Liver (tissue), 9 donors: ENCODE measurements around the gene NUDCD2. TPM values are rescaled to one million over a fixed set of nuclear protein-coding genes. Genes with fewer than 3 reads are reported as not detected.
"Not testable (repeated sequence)": the region's sequence is repeated elsewhere in the genome, so short reads cannot be mapped to it uniquely, and the experiment has no call there.

Source experiments
- DNase-seq: peaks from one replicate; pipeline ENCODE4 v3.0.0-alpha.2; 2017; ENCODE audit warnings: low spot score
- H3K27ac ChIP-seq, 2 donors: one replicate each; pipeline ENCODE4 v1.7.0; 2013; ENCODE audit warnings: inconsistent platforms in 2 of 2, low read length in 2 of 2, control low read depth in 1 of 2, low read depth in 1 of 2, mild to moderate bottlenecking in 1 of 2
- H3K27me3 ChIP-seq, 4 donors: one replicate each; pipeline versions ENCODE4 v1.6.1 to v1.7.0; 2013; ENCODE audit warnings: low read length in 3 of 4, inconsistent platforms in 1 of 4, mild to moderate bottlenecking in 1 of 4, moderate library complexity in 1 of 4; ENCODE audit not compliant: control insufficient read depth in 4 of 4, insufficient read depth in 4 of 4
- H3K36me3 ChIP-seq, 4 donors: one replicate each; pipeline versions ENCODE4 v1.6.1 to v1.7.0; 2013; ENCODE audit warnings: low read length in 3 of 4, mild to moderate bottlenecking in 3 of 4, low read depth in 1 of 4, moderate library complexity in 1 of 4; ENCODE audit not compliant: control insufficient read depth in 4 of 4, insufficient read depth in 3 of 4
- H3K4me1 ChIP-seq, 4 donors: one replicate each; pipeline versions ENCODE4 v1.6.1 to v1.7.0; 2013; ENCODE audit warnings: low read length in 3 of 4, mild to moderate bottlenecking in 3 of 4, moderate library complexity in 1 of 4; ENCODE audit not compliant: control insufficient read depth in 4 of 4, insufficient read depth in 4 of 4
- H3K4me3 ChIP-seq, 3 donors: one replicate each; pipeline versions ENCODE4 v1.6.1 to v1.7.0; 2013; ENCODE audit warnings: low read length in 3 of 3, control low read depth in 1 of 3, low read depth in 1 of 3, mild to moderate bottlenecking in 1 of 3
- H3K9ac ChIP-seq, 2 donors: one replicate each; pipeline ENCODE4 v1.7.0; 2013; ENCODE audit warnings: low read length in 2 of 2, mild to moderate bottlenecking in 2 of 2, moderate library complexity in 2 of 2, control low read depth in 1 of 2, low read depth in 1 of 2
- H3K9me3 ChIP-seq, 4 donors: one replicate each; pipeline versions ENCODE4 v1.6.1 to v1.7.0; 2013; ENCODE audit warnings: low read length in 3 of 4; ENCODE audit not compliant: control insufficient read depth in 4 of 4
- ATF3 ChIP-seq: IDR thresholded peaks from 2 replicates; pipeline ENCODE4 v1.6.1; 2016; ENCODE audit warnings: antibody characterized with exemption
- CTCF ChIP-seq: fragments of 150-350 bp; IDR thresholded peaks from 2 replicates; pipeline ENCODE4 v1.5.1; 2017; ENCODE audit warnings: improper control_type of control experiment, low read depth, low read length; ENCODE audit not compliant: missing input control
- EGR1 ChIP-seq, 2 donors: IDR thresholded peaks; 2 replicates each; pipeline ENCODE4 v1.6.1; 2016 to 2018; ENCODE audit warnings: antibody characterized with exemption in 2 of 2, low read depth in 2 of 2
- FOXA1 ChIP-seq: IDR thresholded peaks from 2 replicates; pipeline ENCODE4 v1.6.1; 2016; ENCODE audit warnings: antibody characterized with exemption
- GABPA ChIP-seq, 2 donors: IDR thresholded peaks in 1 of 2; conservative IDR thresholded peaks in 1 of 2; 2 replicates each; pipeline ENCODE4 v1.6.1; 2016; ENCODE audit warnings: antibody characterized with exemption in 2 of 2, mild to moderate bottlenecking in 1 of 2, moderate library complexity in 1 of 2
- HNF4A ChIP-seq, 2 donors: conservative IDR thresholded peaks; 2 replicates each; pipeline ENCODE4 v1.6.1; 2016; ENCODE audit warnings: antibody characterized with exemption in 2 of 2, mild to moderate bottlenecking in 2 of 2
- HNF4G ChIP-seq: IDR thresholded peaks from 2 replicates; pipeline ENCODE4 v1.6.1; 2016; ENCODE audit warnings: antibody characterized with exemption
- RAD21 ChIP-seq, 2 donors: IDR thresholded peaks; 2 replicates each; pipeline ENCODE4 v1.6.1; 2016; ENCODE audit warnings: antibody characterized with exemption in 2 of 2, mild to moderate bottlenecking in 2 of 2
- REST ChIP-seq: IDR thresholded peaks from 2 replicates; pipeline ENCODE4 v1.6.1; 2016; ENCODE audit warnings: antibody characterized with exemption, mild to moderate bottlenecking
- RXRA ChIP-seq, 2 donors: IDR thresholded peaks; 2 replicates each; pipeline ENCODE4 v1.6.1; 2017 to 2018; ENCODE audit warnings: antibody characterized with exemption in 2 of 2, mild to moderate bottlenecking in 1 of 2
- SP1 ChIP-seq: IDR thresholded peaks from 2 replicates; pipeline ENCODE4 v1.6.1; 2018; ENCODE audit warnings: antibody characterized with exemption, mild to moderate bottlenecking
- YY1 ChIP-seq: IDR thresholded peaks from 2 replicates; pipeline ENCODE4 v1.6.1; 2016; ENCODE audit warnings: antibody characterized with exemption, mild to moderate bottlenecking
- WGBS: extraction: QIAGEN DNeasy Blood & Tissue Kit; methylation state at CpG from one replicate; pipeline ENCODE4 v1.1.7; 2013; 5-methylcytosine and 5-hydroxymethylcytosine counted together
- polyA plus RNA-seq, 2 donors: library from polyadenylated mRNA; stranded (reverse) in 1 of 2; unstranded in 1 of 2; fragments of 200-250 nt in 1 of 2; fragments of >200 nt in 1 of 2; fragmentation: Nextera tagmentation in 1 of 2; extraction: Ambion mirVana in 1 of 2; gene quantifications; one replicate each; pipeline versions ENCODE4 v1.2.1 to v1.2.3, GENCODE V29; 2013 to 2015
- total RNA-seq, 2 donors: library from RNA; depleted of rRNA; stranded (reverse); fragments of >200 nt; gene quantifications; one replicate each; pipeline ENCODE4 v1.2.3, GENCODE V29; 2014
- donor health status: healthy.
- donor health status: healthy.
- donor health status: healthy.
- donor health status: healthy.
- donor health status: healthy.

NUDCD2 gene
- total and polyA plus RNA-seq, 4 donors = 1.8 to 32.0 (median 4.3) TPM

- H3K4me1 ChIP-seq, DNase-seq, H3K27me3 ChIP-seq, H3K9ac ChIP-seq, H3K4me3 ChIP-seq, H3K27ac ChIP-seq, H3K9me3 ChIP-seq, H3K36me3 ChIP-seq: not testable (repeated sequence)
- WGBS = 71% methylated on average over 15 of the region's 15 CpGs
Observed at GRCh38 chr5:163415673-163416072, 44.2 kb downstream of the NUDCD2 start.

- 77% methylated on average over 2 of the region's 2 CpGs for WGBS
- H3K36me3 ChIP-seq = no peaks in the 10 kb centered on the region
Observed at GRCh38 chr5:163410505-163410904, 49.4 kb downstream of the NUDCD2 start.

More at GRCh38 chr5:163410505-163410904, 49.4 kb downstream of the NUDCD2 start:
- no peak overlapping the region for H3K27ac ChIP-seq
- H3K9ac ChIP-seq = no peak overlapping the region
- H3K4me1 ChIP-seq = peaks cover 0 to 3% (median 0%) of the 10 kb centered on the region in 4 donors
- no peak for DNase-seq
- no peaks in the 10 kb centered on the region for H3K9me3 ChIP-seq
- TF ChIP-seq GABPA (IDR thresholded peaks at IDR 0.05 in 1 of 2, conservative IDR thresholded peaks at IDR 0.05 in 1 of 2) = no peak
- no peak for TF ChIP-seq HNF4G
- TF ChIP-seq RXRA (IDR thresholded peaks at IDR 0.05) = no peak
- no peak for TF ChIP-seq HNF4A (conservative IDR thresholded peaks at IDR 0.05)
- no peak for TF ChIP-seq FOXA1
- no peak for TF ChIP-seq CTCF
- TF ChIP-seq EGR1 (IDR thresholded peaks at IDR 0.05; ENCODE audit: low read depth in 2 of 2) = no peak
- TF ChIP-seq ATF3 = no peak
- no peak for TF ChIP-seq YY1
- no peak for TF ChIP-seq RAD21 (IDR thresholded peaks at IDR 0.05)
- TF ChIP-seq SP1 = no peak
- TF ChIP-seq REST = no peak
- H3K27me3 ChIP-seq = no peaks in the 10 kb centered on the region
- H3K4me3 ChIP-seq = no peak overlapping the region
